ENCODE data around the gene SCML2.

DNA sequence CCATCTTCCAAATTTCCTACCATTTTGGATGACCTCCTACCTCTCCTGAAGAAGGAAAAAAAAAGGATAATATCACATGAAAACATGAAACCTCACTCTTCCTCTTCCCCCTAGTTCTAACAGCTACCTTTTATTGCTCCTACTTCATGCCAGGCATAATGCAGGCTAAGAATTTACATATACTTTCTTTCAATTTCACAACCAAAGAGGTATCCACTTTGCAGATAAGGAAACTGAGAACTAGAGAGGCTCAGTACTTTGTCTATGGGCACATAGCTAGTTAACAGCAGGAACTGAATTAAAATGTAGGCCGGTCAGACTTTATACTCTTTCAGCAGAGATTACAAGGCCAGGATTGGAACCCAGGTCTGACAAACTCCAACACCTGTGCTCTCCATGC lies 99.4 kb downstream of the SCML2 start:
- TF ChIP-seq, protein P1, sequence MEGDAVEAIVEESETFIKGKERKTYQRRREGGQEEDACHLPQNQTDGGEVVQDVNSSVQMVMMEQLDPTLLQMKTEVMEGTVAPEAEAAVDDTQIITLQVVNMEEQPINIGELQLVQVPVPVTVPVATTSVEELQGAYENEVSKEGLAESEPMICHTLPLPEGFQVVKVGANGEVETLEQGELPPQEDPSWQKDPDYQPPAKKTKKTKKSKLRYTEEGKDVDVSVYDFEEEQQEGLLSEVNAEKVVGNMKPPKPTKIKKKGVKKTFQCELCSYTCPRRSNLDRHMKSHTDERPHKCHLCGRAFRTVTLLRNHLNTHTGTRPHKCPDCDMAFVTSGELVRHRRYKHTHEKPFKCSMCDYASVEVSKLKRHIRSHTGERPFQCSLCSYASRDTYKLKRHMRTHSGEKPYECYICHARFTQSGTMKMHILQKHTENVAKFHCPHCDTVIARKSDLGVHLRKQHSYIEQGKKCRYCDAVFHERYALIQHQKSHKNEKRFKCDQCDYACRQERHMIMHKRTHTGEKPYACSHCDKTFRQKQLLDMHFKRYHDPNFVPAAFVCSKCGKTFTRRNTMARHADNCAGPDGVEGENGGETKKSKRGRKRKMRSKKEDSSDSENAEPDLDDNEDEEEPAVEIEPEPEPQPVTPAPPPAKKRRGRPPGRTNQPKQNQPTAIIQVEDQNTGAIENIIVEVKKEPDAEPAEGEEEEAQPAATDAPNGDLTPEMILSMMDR (IDR thresholded peaks at IDR 0.05; ENCODE audit: control extremely low read depth in 1 of 3, insufficient read depth in 1 of 3, low read depth in 1 of 3, low read length in 3 of 3): no peak
- TF ChIP-seq CEBPB (IDR thresholded peaks at IDR 0.05; ENCODE audit: low read depth, low read length): no peak
- TF ChIP-seq SP1 (IDR thresholded peaks at IDR 0.05; ENCODE audit: low read depth, low read length): no peak
- no peak for TF ChIP-seq EP300 (IDR thresholded peaks at IDR 0.05; ENCODE audit: borderline replicate concordance in 1 of 2, low read depth in 2 of 2, low read length in 2 of 2)
